Amniotic epithelial cell (primary cell): ENCODE data around the gene MYO9B.

Experiments used
- DNase-seq: peaks from one replicate; pipeline ENCODE4 v3.0.0-alpha.2; 2010; ENCODE audit warnings: low read depth

The MYO9B gene

DNA sequence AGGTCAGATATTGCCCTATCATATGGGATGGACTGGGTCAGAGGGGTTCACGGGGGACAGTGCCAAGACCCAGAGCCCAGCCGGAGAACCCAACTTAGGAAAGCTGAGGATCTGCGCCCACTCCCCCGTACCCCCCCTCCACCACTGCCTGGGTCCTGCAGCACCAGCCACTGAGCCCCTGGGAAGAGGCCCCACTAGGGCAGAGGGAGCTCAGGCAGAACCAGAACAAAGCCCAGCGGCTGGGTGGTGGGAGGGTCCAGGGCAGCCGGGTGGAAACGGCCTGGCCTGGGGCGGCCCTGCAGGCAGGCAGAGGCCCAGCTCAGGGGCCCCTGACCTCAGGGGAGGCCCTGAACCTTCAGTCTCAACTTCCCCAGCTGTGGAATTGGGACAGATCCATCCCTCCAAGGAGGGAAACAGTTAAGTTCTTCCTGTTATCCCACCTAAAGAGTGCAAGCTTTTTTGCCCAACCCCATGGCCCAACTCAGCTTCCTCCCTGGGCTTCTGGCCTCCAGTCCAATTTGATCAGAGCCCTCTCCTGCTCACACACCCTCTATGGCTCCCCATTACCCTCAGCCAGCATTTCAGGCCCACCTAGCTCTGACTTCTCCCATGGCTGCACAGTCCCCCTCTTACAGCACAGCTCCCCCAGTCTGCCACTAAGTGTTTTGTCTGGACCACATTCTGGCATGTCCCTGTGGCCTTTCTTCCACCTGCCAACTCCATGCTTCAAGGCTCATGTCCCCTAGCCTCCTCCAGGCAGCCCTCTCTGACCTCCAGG, 167.0 kb downstream of the MYO9B start:
- no peak for DNase-seq

- DNase-seq, result no peak
Observed at GRCh38 chr19:17243211-17243829, 167.7 kb downstream of the MYO9B start.

DNA sequence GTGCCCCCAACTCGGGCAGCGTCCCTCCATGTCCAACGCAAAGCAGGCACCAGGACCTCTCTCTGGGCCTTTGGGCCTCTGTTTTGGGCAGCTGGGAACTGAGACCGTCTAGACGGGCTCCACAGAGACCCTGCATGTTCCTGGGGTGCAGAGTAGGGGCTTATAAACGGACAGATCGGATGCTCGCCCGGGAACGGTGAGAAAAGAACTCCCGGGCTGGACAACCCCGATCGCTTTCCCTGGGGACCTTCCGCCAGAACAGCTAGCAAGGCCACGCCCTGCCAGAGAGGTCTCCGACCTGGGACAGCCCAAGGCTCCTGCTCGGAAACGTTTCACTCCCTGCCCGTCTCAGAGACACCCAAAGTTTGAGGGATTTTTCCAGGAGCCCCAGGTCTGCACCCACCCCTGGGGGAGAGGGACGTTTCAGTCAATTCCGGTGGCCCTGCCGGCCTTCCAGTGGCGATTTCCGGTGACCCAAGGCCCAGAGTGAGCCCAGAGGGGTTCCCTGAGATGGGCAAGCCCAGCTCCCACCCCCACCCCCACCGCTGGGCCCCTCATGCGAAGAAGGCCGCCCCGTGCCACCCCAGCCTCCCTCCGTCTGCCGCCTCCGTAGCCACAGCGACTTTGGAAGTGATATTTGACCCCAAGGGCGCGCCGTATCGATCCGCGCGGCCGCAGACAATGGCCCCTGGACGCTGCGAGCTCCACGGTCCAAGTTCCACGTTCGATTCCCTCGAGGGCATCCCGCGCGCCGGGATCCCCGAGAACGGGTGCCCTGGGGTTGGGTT, 168.4 kb downstream of the MYO9B start:
- DNase-seq, result no peak

DNA sequence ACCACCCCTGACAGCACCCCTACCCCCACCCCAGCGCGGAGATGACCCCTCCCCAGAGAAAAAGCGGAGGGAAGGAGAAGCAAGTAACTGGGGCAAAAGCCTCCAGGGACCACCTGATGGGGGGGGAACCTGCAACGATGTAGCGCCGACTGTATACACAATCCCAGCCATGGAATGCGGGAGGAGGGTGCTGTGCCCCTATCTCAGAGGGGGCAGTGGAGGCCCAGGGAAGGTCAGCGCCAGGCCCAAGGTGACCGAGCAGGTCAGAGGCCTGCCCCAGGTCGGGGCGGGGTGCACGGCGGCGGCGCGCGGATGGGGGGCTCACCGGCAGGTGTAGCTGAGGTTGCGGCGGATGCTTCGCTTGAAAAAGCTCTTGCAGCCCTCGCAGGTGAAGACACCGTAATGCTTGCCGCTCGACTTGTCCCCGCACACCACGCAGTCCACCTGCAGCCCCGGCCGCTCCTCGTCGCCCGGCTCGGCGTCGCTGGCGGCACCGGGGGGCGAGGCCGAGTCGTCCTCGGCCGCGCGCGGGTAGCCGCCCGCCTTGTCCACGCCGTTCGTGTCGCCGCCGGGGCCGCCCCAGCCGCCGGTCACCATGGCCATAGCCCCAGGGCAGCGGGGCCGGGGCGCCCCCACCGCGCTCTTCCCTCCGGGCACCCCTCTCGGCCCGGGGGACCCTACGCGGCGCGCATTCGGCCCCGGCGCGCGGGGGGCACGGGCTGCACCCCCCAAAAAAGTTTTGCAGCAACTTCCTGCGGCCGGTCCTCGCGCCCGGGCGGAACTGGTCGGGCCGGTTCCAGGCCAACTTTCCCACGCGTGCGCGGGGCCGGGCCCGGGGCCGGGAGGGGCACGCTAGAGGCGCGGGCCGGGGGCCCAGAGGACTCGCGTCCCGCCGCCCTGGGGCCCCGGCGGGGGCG, 169.3 kb downstream of the MYO9B start:
- DNase-seq, result no peak

DNA sequence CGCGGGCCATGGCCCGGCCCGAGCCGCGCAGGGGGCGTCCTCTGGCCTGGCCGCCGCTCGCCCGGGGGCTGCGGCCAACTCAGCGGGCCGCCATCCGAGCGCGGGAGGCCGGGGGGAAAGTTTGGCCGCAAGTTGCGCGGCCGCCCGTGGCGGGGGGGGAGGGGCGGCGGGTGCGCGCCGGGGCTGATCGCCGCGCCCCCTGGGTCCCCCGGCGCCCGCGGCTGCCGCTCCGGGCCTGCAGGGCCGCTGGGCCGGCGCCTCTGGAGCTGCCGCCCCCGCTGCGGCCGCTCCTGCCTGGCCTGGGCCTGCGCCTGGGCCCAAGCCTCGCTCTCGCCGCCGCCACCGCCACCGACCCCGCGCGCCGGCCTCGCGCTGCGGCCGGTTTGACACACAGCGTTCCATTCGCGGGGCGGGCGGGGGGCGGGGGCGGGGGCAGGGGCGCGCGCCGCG, 170.0 kb downstream of the MYO9B start, which contains the start of gene NR2F6:
Gene NR2F6 (minus strand): TSS at position 385 of the 450 bp plus-strand sequence. CDS start 699 bp downstream, outside the sequence.
- DNase-seq, result no peak

DNA sequence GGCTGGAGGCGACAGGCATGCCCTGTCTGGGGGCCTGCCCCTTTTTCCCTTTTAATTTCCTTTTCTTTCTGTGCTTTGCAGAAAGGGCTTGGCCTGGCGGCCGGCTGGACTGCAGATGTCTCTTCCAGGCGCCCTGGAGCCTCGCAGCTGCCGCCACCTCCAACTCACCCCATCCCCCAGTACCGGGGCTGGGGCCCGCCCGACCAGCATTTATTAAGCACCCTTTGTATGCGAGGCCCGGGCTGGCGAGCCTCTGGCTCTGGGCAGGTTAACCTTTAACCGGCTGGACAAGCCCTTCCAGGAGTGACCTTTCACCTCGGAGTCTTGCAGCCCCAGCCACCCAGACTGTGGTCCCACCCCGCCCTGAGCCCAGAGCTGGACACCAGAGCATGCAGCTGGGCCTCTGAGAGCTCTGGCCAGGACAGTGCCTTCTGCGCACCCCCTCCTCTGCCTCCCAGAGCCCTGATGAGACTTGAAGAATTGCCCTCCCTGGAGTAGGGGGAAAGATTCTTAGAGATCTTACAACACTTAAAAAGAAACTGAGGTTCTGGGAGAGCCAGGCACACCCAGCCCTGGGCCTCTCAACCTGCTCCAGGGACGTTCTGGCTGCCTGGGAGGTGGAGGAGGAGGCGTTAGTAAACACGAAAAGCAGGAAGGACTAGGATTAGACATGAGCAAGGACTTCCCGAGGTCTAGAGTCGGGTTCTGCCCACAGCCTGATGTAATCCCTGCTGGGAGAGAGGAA, 171.3 kb downstream of the MYO9B start:
- peak; percentile 33 for DNase-seq

DNA sequence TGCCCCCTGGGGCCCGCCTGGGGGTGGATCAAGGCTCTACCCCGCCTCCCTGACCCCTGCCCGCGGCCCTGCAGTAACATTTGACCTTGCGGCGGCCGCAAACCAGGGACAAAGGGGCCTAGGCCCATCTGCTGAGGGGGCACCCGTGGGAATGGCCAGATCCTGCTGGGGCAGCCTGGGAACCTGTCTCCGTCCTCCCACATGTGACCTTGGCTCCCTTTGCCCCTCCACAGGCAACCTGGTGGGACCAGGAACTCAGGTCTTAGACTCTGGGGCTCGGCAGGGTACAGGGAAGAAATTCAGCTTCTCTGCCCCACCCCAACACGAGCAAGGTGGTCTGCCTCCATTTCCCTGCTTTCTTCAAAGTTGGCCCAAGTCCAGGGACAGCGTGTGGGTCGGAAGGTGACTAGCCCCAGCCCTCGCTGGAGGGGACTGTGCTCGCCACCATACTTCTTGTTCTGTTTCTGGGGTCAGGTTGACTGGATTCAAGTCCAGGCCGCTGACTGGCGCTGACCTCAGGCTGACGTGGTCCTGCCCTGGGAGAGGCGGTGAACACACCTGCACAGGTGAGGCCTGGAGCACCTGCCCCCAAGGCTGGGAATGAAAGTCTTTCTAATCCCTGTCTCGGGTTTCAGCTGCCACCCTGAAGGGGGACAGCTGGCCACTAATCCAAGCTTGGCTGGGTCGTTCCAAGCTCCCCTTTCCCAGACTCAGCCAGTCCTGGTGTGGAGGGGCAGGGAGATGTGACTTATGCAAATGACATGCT, 172.6 kb downstream of the MYO9B start:
- no peak for DNase-seq

- no peak for DNase-seq
Observed at GRCh38 chr19:17249887-17250548, 174.4 kb downstream of the MYO9B start.

DNA sequence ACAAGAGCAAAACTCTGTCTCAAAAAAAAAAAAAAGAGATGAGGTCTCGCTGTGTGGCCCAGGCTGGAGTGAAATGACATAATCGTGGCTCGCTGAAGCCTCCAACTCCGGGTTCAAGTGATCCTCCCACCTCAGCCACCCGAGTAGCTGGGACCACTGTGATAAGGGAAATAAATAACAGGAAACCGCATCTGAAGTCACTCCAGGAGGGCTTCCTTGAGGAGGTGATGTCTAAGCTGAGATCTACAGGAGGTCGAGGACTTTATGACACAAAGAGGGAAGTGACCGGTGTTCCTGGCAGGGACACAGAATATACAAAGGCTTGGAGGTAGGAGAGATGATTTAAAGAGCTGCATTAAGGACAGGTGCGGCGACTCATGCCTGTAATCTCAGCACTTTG, 179.1 kb downstream of the MYO9B start:
- no peak for DNase-seq

DNA sequence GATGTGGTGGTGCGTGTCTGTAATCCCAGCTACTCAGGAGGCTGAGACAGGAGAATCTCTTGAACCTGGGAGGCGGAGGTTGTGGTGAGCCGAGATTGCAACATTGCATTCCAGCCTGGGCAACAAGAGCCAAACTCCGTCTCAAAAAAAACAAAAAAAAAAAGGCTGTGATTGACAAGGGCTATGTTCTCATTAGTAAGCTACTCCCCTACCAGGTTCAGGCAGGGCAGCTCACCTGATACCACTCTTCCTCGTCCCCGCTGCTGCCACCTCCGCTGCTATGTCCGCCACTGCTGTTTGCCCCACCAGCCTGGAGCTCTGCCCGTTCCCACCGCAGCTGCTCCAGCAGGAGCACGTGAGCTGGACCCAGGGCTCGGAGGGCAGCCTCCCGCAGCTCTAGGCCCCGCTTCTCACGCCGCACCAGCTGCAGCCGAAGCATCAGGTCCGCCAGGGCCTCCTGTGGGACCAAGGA, 179.6 kb downstream of the MYO9B start:
- DNase-seq, result peak; percentile 70

GRCh38 chr19:17256130-17256529, 180.6 kb downstream of the MYO9B start:
- DNase-seq, result no peak

DNA sequence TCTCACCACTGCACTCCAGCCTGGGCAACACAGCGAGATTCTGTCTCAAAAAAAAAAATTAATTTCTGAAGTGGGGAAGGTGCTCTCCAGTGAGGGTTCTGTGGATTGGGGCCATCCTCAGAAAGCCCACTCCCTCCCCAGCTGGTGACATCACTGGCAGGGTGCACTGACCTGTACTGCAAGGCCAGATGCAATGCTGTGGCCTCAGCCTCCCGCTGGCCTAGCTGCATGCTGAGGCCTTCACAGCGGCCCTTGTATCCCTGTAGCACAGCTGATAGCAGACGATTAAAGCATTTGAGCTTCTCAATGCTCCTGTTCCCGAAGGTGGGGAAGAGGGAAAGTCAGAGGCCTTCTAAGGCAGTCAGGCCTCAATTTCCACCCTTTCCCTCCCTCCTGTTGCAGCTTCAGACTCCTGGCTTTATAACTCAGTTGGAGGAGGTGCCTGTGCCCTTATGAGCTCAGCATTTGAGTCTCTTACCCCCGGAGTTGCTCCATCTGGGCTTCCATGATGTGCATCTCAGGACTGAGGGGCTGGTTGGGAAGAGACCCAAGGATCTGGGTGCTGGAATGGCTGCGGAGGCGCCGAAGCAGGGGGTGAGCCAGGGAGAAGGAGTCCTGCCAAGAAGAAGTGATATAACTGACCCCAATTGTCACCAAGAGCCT, 183.7 kb downstream of the MYO9B start:
- peak; percentile 33 for DNase-seq

DNA sequence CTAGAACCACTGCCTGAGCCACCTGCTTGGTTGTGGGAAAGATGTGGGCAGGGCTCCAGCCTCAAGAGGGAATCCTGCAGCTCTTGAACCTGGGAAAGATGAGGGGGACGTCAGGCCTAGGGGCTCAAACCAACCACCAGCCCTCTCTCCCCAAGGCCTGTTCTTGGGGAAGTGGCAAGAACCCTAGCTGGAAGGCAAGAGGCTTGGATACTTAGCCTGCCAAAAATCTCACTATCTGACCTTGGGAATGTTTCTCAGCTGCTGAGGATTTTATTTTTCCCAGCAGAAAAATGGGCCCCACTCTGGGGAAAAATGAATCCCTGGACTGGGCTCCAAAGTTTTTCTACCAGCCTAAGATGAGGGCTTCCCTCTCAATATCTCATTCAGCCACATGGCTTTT, 184.4 kb downstream of the MYO9B start:
- no peak for DNase-seq

- peak; percentile 64 for DNase-seq
Observed at GRCh38 chr19:17260842-17261325, 185.3 kb downstream of the MYO9B start.

- DNase-seq, result no peak
Observed at GRCh38 chr19:17262557-17262956, 187.0 kb downstream of the MYO9B start.
